SKM-1 treated with dmso at 0.1 percent for 144 hours (cell line): Measurements from ENCODE around the gene C2orf68.
"Not testable (repeated sequence)": the region's sequence is repeated elsewhere in the genome, so short reads cannot be mapped to it uniquely, and the experiment has no call there.

Experiments used
- DNase-seq: peaks from one replicate; lab custom pipeline; 2025; ENCODE audit not compliant: unreplicated experiment; lab: John Stamatoyannopoulos, UW

C2orf68 gene

DNA sequence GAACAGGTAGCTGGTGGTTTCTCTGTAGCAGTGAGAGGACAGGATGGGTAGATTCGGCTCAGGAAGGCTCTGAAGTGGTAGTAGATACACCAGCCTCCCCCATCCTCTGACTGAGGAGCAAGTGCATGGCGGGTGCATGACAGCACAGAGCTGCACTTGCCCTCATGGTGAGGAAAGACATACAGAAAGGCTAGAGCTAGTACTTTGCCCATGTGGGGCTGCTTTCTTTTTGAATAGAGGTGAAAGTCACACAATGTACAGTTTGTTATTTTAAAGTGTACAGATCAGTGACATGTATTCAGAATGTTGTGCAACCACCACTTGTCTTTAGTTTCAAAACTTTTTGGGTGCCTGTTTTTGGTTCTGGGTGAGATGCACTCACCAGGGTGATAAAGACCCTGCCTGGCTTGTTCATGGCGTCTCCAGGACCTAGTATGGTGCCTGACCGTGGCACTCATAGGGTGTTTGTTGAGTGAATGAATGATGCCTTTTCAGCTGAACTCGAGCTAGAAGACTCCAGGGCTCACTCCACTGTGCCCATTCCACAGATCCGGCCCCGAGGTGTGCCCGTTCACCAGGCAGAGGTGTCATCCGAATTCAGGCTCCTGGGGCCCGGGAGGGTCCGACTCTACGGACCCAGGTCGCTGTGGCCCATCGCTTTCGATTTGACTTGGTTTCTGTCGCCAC, 28.1 kb downstream of the C2orf68 start:
- DNase-seq, result no peak

GRCh38 chr2:85582492-85582891, 29.4 kb downstream of the C2orf68 start:
- no peak for DNase-seq

DNA sequence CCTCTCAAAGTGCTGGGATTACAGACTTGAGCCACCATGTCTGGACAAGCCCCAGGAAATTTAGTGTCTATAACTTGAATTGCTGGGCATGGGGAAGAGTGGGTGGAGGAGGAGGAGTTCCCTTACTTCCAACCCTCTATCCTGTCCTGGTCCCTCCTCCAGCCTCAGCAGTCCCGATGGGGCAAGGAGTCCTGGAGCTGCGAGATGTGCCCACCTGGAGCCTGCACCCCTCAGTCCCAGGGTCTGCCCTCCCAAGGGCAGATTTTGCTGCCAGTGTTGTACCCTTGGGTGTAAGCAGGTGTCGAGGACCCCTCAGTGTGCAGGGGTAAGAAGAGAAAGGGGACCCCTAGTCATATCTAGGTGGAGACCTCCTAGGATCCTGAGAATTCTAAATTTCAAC, 31.7 kb downstream of the C2orf68 start:
- DNase-seq, result no peak

DNA sequence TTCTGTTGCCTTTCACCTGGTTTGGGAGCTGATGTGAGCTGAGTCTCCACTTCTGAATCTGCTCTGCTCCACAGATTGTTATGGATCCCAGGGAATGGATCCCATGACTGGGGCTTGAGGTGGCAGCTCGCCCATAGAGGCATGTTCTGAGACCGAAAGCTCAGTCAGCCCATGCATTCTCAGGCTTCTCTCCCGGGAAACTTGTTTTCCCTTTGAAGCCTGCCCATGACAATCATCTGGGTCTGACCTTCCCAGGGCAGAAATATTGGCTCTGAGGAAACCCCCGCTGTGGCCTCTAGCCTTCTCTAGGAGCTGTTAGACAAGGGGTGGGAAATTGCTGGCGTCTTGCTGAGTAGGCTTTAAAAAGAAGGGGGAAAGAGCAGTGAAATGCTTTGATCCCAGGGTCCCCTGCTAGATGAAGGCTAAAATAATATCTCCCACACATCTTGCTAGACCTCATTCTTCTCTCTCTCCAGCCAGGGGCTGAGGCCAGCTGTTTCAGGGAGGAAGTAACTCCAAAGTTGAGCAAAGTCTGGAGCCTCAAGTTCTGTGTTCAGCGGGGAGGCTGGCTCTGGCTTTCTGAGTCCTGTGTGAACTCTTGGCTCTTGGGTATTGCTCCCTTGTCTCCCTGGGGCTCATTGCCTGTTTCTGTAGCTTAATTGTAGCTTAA, 32.5 kb downstream of the C2orf68 start:
- peak; percentile 86 for DNase-seq

- DNase-seq, result peak; percentile 87
Measured at GRCh38 chr2:85578243-85579180, 33.4 kb downstream of the C2orf68 start.

DNA sequence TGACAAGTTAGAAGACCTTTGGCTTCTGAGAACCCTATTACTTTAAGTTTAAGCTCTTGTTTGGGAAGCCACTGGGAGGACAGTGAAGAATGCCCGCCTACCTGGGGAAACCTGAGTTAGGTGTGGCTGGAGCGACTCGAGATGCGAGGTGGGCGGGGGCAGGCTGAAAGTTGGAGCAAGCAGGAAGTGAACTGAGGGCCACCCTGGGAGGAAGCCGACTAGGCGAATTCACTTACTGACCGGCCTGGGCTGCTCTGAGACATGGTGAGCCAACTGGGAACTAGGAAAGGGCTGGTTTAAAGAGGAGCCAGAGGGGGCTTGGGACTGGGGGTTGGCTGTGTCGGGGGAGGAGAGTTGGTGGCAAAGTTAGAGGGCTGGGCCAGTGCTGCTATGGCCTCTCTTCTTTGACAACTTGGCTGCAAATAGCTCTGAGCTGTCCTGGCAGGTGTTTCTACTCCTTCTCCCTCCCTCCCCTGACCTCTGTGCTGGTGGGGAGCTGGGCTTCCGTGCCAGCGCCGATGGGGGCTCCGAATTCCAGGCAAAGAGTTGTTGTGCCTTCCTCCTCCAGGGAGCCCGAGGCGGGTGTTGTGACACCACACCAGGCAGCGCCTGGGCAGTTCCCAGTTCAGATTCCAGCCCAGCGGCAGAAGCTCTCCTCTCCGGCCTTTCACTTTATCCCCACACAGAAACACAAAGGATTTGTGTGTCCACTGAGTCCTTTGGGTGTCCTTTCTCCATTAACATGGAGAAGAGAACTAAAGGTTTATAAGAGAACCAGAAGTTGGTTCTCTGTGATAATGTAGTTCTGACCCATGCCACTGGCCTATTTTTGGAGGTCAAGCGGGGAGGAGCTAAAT, 34.3 kb downstream of the C2orf68 start, which contains the start of gene VAMP8:
Gene VAMP8, plus strand, starts transcription at position 201 of the 857 bp plus-strand sequence. Its CDS starts 61 bp downstream, at position 262.
- DNase-seq, result peak; percentile 68

- no peak for DNase-seq
Measured at GRCh38 chr2:85577063-85577385, 34.8 kb downstream of the C2orf68 start.

DNA sequence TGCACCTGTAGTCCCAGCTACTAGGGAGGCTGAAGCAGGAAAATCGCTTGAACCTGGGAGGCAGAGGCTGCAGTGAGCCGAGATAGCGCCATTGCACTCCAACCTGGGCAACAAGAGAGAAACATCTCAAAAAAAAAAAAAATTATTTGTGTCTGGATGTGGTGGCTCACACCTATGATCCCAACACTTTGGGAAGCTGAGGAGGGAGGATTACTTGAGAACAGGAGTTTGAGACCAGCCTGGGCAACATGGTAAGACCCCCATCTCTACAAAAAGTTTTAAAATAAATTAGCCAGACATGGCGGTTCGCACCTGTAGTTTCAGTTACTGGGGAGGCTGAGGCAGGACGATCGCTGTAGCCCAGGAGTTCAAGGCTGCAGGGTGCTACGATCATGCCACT, 36.1 kb downstream of the C2orf68 start:
- DNase-seq, result no peak

GRCh38 chr2:85566265-85566664, 45.6 kb downstream of the C2orf68 start:
- DNase-seq, result no peak

DNA sequence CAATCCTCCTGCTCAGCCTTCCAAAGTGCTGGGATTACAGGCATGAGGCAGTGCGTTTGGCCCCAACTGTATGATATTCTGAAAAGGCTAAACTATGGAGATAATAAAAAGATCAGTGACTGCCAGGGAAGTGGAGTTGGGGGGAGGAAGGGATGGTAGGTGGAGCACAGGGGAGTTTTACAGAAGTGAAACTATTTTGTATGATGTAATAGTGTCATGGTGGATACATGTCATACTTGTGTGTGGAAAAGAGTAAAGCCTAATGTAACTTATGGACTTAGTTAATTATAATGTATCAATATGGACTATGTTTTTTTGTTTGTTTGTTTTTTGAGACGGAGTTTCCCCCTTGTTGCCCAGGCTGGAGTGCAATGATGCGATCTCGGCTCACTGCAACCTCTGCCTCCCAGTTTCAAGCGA, 47.7 kb downstream of the C2orf68 start:
- DNase-seq, result peak; percentile 89

DNA sequence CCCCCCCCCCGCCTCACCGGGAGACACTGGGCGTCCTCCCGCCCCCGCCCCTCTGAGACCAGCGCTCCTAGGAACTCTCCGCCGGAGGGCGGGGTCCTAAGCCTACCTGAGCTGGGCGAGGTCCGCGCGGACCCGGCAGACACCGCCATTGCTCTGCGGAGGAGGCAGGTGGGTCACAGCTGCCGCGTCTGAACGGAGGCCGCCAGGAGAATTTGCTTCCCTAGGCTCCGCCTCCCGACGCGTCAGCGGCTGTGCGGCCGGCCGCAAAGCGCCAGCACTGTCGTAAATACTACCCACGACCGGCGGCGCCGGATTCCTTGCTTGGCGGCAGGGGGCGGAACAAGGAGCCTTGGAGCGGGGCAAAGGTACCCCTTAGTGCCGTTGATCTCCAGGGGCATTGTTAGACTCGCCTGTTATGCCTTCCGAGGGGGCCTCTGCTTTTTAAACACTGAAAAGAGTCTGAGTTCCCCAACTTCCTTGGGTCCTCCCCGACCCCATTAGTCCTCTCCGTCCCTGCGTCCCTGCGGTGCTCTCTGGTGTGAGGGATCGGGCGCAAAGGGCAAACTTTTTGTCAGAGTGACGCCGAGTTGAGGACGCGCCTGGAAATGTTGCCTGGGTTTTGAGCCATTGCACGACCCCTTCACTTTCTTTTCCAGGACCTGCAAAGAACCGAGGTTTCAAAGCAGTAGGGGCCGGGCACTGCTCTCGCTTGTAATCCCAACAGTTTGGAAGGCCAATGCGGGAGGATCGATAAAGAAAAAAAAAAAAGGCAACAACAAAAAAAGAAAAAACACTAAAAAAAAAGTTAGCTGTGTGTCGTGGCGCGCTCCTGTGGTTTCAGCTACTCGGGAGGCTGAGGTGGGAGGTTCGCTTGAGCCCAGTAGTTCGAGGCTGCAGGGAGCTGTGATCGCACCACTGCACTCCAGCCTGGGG, 50.3 kb downstream of the C2orf68 start, which contains the start of gene GGCX:
Gene GGCX, minus strand, starts transcription at position 214 of the 933 bp plus-strand sequence. Its CDS starts 65 bp downstream, at position 149.
- peak; percentile 96 for DNase-seq

DNA sequence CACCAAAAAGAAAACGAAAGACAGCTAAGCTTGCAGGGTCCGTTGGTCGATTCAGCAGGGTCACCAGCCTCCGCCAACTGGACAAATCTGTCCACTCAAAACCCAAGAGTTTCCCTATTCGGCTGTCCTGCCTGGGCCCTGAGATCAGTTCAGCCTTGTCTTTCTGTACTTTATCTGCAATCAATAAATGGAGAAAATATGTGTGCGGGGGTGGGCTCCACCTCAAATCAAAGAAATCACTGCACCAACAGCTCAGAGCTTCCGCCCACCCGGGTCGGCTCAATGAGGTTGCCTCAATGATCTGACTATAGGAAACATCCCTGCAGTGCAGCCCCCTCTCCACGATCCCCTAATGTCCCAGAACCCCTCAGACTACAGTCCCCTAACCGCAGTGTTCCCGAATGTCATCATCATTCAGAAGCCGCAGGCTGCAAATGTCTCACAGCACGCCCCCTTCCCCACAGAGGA, 51.0 kb downstream of the C2orf68 start:
- DNase-seq, result no peak

DNA sequence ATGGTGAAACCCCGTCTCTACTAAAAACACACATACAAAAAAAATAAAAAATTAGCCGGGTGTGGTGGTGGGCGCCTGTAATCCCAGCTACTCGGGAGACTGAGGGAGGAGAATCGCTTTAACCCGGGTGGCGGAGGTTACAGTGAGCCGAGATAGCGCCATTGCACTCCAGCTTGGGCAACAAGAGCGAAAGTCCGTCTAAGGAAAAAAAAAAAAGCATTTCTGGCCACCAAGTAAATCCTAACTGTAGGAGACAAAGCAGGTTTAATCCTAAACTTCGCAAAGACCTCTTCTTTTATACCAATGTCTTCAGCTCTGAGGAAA, 51.5 kb downstream of the C2orf68 start:
- DNase-seq, result not testable (repeated sequence)

- DNase-seq, result no peak
Measured at GRCh38 chr2:85558160-85558559, 53.7 kb downstream of the C2orf68 start.

DNA sequence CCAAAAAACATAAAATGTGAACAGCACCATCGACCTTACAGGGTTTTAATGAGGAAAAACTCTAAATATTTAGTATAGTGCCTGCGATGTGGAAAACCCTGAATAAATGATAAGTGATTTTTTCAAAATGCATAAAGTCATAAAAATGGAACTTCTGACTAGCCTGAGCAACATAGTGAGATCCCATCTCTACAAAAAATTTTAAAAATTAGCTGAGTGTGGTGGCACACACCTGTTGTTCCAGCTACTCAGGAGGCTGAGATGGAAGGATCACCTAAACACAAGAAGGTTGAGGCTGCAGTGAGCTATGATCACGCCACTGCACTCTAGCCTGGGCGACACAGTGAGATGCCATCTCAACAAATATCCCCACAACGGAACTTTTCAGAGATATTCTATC, 54.7 kb downstream of the C2orf68 start:
- no peak for DNase-seq
